Measurements from ENCODE around the gene TBX3. TPM values are rescaled to one million over a fixed set of nuclear protein-coding genes. Genes with fewer than 3 reads are reported as not detected.

Gene TBX3
- total RNA-seq, 1 donor from 2014 or later = 16.3 TPM

DNA sequence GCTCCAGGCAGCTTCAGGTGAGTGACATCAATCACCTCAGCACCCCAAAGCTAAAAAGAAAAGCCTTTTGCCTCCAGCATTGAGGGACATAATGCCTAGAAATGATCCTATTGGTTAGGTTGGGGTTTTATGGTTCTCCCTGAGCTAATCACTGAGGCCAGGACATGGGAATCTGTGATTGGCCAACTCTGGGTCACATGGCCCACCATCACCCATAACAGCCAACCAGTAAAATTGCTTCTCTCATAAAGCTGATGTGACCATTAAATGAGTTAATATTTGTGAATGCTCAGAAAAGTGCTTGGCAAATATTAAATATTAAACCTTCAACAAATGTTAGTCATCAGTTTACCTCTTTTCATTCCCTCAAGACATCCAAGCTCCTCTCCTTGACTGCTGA, 60.2 kb downstream of the TBX3 start:
- H3K36me3 Mint-ChIP-seq (ENCODE audit: insufficient read depth) = no peaks in the 10 kb centered on the region
- H3K4me1 Mint-ChIP-seq (ENCODE audit: low read depth) = peaks cover 2% of the 10 kb centered on the region

More for the DNA sequence above, 60.2 kb downstream of the TBX3 start:
- no peak for DNase-seq (ENCODE audit: low spot score, unreplicated experiment)
- Mint-ChIP-seq H3K27me3 (no peaks in the 10 kb centered on the region), H3K27ac (no peak overlapping the region), H3K4me3 (ENCODE audit: low read depth) (no peak overlapping the region), H3K9me3 (ENCODE audit: low read depth) (no peaks in the 10 kb centered on the region)
- TF ChIP-seq, protein P1, sequence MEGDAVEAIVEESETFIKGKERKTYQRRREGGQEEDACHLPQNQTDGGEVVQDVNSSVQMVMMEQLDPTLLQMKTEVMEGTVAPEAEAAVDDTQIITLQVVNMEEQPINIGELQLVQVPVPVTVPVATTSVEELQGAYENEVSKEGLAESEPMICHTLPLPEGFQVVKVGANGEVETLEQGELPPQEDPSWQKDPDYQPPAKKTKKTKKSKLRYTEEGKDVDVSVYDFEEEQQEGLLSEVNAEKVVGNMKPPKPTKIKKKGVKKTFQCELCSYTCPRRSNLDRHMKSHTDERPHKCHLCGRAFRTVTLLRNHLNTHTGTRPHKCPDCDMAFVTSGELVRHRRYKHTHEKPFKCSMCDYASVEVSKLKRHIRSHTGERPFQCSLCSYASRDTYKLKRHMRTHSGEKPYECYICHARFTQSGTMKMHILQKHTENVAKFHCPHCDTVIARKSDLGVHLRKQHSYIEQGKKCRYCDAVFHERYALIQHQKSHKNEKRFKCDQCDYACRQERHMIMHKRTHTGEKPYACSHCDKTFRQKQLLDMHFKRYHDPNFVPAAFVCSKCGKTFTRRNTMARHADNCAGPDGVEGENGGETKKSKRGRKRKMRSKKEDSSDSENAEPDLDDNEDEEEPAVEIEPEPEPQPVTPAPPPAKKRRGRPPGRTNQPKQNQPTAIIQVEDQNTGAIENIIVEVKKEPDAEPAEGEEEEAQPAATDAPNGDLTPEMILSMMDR (IDR thresholded peaks at IDR 0.05; ENCODE audit: unreplicated experiment) = no peak
